Neural progenitor cell (in vitro differentiated cells): ENCODE measurements around the gene ULK4. TPM values are rescaled to one million over a fixed set of nuclear protein-coding genes. Genes with fewer than 3 reads are reported as not detected.

Experiments used
- DNase-seq: peaks from one replicate; pipeline ENCODE4 v3.0.0-alpha.2; 2016; ENCODE audit warnings: low spot score
- H2AFZ ChIP-seq: fragments of 200-600 bp; sonication (generic); replicated peaks from 2 replicates; pipeline ENCODE4 v1.6.1; 2016; ENCODE audit warnings: antibody characterized with exemption
- H3F3A ChIP-seq: fragments of 200-600 bp; sonication (generic); 2 replicates; pipeline ENCODE4 v1.6.1; 2016; ENCODE audit warnings: antibody characterized with exemption, low read depth
- H3K27ac ChIP-seq: fragments of 200-600 bp; sonication (generic); 2 replicates; pipeline ENCODE4 v1.5.1; 2016; ENCODE audit warnings: mild to moderate bottlenecking
- H3K27me3 ChIP-seq: fragments of 200-600 bp; sonication (generic); 2 replicates; pipeline ENCODE4 v1.6.1; 2016; ENCODE audit warnings: mild to moderate bottlenecking, moderate library complexity
- H3K36me3 ChIP-seq: fragments of 200-600 bp; sonication (generic); 2 replicates; pipeline ENCODE4 v1.5.1; 2016
- H3K4me1 ChIP-seq: fragments of 200-600 bp; sonication (generic); 2 replicates; pipeline ENCODE4 v1.6.1; 2016; ENCODE audit warnings: mixed run types
- H3K4me2 ChIP-seq: fragments of 200-600 bp; sonication (generic); 2 replicates; pipeline ENCODE4 v1.6.1; 2016
- H3K4me3 ChIP-seq: fragments of 200-600 bp; sonication (generic); 2 replicates; pipeline ENCODE4 v1.5.1; 2016
- H3K79me2 ChIP-seq: fragments of 200-600 bp; sonication (generic); 2 replicates; pipeline ENCODE4 v1.6.1; 2016; ENCODE audit warnings: low read depth
- H3K9ac ChIP-seq: fragments of 200-600 bp; sonication (generic); 2 replicates; pipeline ENCODE4 v1.6.1; 2016
- H3K9me3 ChIP-seq: fragments of 200-600 bp; sonication (generic); 2 replicates; pipeline ENCODE4 v1.5.1; 2016; ENCODE audit warnings: low read depth
- H4K20me1 ChIP-seq: fragments of 200-600 bp; sonication (generic); 2 replicates; pipeline ENCODE4 v1.6.1; 2016; ENCODE audit warnings: low read depth
- H3K27ac Mint-ChIP-seq: 3 replicates; pipeline ENCODE4 v1.8.0; 2021; ENCODE audit warnings: mixed read lengths
- H3K27me3 Mint-ChIP-seq: 2 replicates; pipeline ENCODE4 v1.8.0; 2022; ENCODE audit warnings: low read depth, mild to moderate bottlenecking, inconsistent platforms, moderate library complexity, mixed read lengths; ENCODE audit not compliant: insufficient read depth
- H3K36me3 Mint-ChIP-seq: 3 replicates; pipeline ENCODE4 v1.8.0; 2021; ENCODE audit warnings: mixed read lengths
- H3K4me1 Mint-ChIP-seq: 3 replicates; pipeline ENCODE4 v1.8.0; 2021; ENCODE audit warnings: mixed read lengths
- H3K4me3 Mint-ChIP-seq: 3 replicates; pipeline ENCODE4 v1.8.0; 2021; ENCODE audit warnings: mild to moderate bottlenecking, moderate library complexity, mixed read lengths
- H3K9me3 Mint-ChIP-seq: 3 replicates; pipeline ENCODE4 v1.8.0; 2020; ENCODE audit warnings: mixed read lengths
- CTCF ChIP-seq: fragments of 200-600 bp; sonication (generic); IDR thresholded peaks from 2 replicates; pipeline ENCODE4 v1.5.1; 2017; ENCODE audit warnings: antibody characterized with exemption, mild to moderate bottlenecking
- EZH2 ChIP-seq: fragments of 200-600 bp; sonication (generic); IDR thresholded peaks from 2 replicates; pipeline ENCODE4 v1.6.1; 2017; ENCODE audit warnings: antibody characterized with exemption, mild to moderate bottlenecking, moderate library complexity
- EZH2phosphoT487 ChIP-seq: fragments of 200-600 bp; sonication (generic); IDR thresholded peaks from 2 replicates; pipeline ENCODE4 v1.6.1; 2017; ENCODE audit warnings: antibody characterized with exemption
- total RNA-seq: library from RNA; depleted of rRNA; stranded (reverse); fragments of >200 nt; gene quantifications from 2 replicates; pipeline ENCODE4 v1.2.3, GENCODE V29; 2015; ENCODE audit warnings: low replicate concordance

Gene ULK4
- total RNA-seq, 1 donor from 2014 or later = 33.0 TPM

- no peak for DNase-seq
- Mint-ChIP-seq H3K9me3 (no peaks in the 10 kb centered on the region), H3K4me1 (peaks cover 24% of the 10 kb centered on the region), H3K4me3 (no peak overlapping the region), H3K36me3 (no peaks in the 10 kb centered on the region), H3K27ac (no peak overlapping the region), H3K27me3 (no peaks in the 10 kb centered on the region)
- Histone ChIP-seq H3K4me2 (no peak overlapping the region), H3K27ac (no peak overlapping the region), H3K4me1 (peaks cover 13% of the 10 kb centered on the region), H3K27me3 (no peaks in the 10 kb centered on the region), H2AFZ (no peak overlapping the region), H3K36me3 (no peaks in the 10 kb centered on the region), H3K9ac (no peak overlapping the region), H3F3A (peaks cover 7% of the 10 kb centered on the region), H4K20me1 (no peaks in the 10 kb centered on the region), H3K79me2 (no peaks in the 10 kb centered on the region), H3K4me3 (no peak overlapping the region), H3K9me3 (no peaks in the 10 kb centered on the region)
- TF ChIP-seq CTCF (no peak), EZH2phosphoT487 (no peak), EZH2 (no peak)
Observed at GRCh38 chr3:41329881-41330280, 632.0 kb downstream of the ULK4 start.

- peaks cover 29% of the 10 kb centered on the region for H3K4me1 Mint-ChIP-seq
- H4K20me1 ChIP-seq = no peaks in the 10 kb centered on the region
- TF ChIP-seq EZH2phosphoT487 = no peak
- no peak for TF ChIP-seq EZH2
- TF ChIP-seq CTCF = no peak
- no peaks in the 10 kb centered on the region for H3K36me3 ChIP-seq
- H3K27ac Mint-ChIP-seq = no peak overlapping the region
- H3K79me2 ChIP-seq = no peaks in the 10 kb centered on the region
- H3K27me3 Mint-ChIP-seq = peaks cover 3% of the 10 kb centered on the region
- peaks cover 7% of the 10 kb centered on the region for H3F3A ChIP-seq
- no peaks in the 10 kb centered on the region for H3K27me3 ChIP-seq
- H3K9me3 ChIP-seq = no peaks in the 10 kb centered on the region
- no peak overlapping the region for H3K4me2 ChIP-seq
- H3K36me3 Mint-ChIP-seq = no peaks in the 10 kb centered on the region
- no peak overlapping the region for H2AFZ ChIP-seq
- no peak for DNase-seq
- no peak overlapping the region for H3K9ac ChIP-seq
- H3K4me3 Mint-ChIP-seq = no peak overlapping the region
- no peaks in the 10 kb centered on the region for H3K9me3 Mint-ChIP-seq
- peaks cover 7% of the 10 kb centered on the region for H3K4me1 ChIP-seq
- H3K27ac ChIP-seq = no peak overlapping the region
- H3K4me3 ChIP-seq = no peak overlapping the region
Observed at GRCh38 chr3:41328926-41329325, 633.0 kb downstream of the ULK4 start.

GRCh38 chr3:41327718-41328117 is 634.2 kb downstream of the ULK4 start:
- Histone ChIP-seq H3K79me2 (no peaks in the 10 kb centered on the region), H3K9me3 (no peaks in the 10 kb centered on the region), H3K27ac (no peak overlapping the region), H3K4me2 (no peak overlapping the region), H2AFZ (no peak overlapping the region), H3K9ac (no peak overlapping the region), H4K20me1 (no peaks in the 10 kb centered on the region), H3K4me3 (no peak overlapping the region), H3K27me3 (no peaks in the 10 kb centered on the region), H3K4me1 (peaks cover 7% of the 10 kb centered on the region), H3K36me3 (no peaks in the 10 kb centered on the region), H3F3A (peaks cover 7% of the 10 kb centered on the region)
- H3K9me3 Mint-ChIP-seq = no peaks in the 10 kb centered on the region
- peaks cover 3% of the 10 kb centered on the region for H3K27me3 Mint-ChIP-seq
- H3K4me1 Mint-ChIP-seq = peaks cover 37% of the 10 kb centered on the region
- TF ChIP-seq CTCF (no peak), EZH2 (no peak), EZH2phosphoT487 (no peak)
- H3K4me3 Mint-ChIP-seq = no peak overlapping the region
- no peak overlapping the region for H3K27ac Mint-ChIP-seq
- H3K36me3 Mint-ChIP-seq = no peaks in the 10 kb centered on the region
- no peak for DNase-seq

GRCh38 chr3:41324156-41324475 is 637.8 kb downstream of the ULK4 start:
- peaks cover 4% of the 10 kb centered on the region for H3K27me3 Mint-ChIP-seq
- H3K27ac Mint-ChIP-seq = peak overlapping the region; percentile 29
- Histone ChIP-seq H3K36me3 (no peaks in the 10 kb centered on the region), H2AFZ (no peak overlapping the region), H3K4me2 (no peak overlapping the region), H3K27ac (no peak overlapping the region), H3K4me1 (peaks cover 8% of the 10 kb centered on the region), H3K79me2 (no peaks in the 10 kb centered on the region), H3F3A (peaks cover 6% of the 10 kb centered on the region), H4K20me1 (no peaks in the 10 kb centered on the region), H3K4me3 (no peak overlapping the region), H3K9ac (no peak overlapping the region), H3K27me3 (no peaks in the 10 kb centered on the region), H3K9me3 (no peaks in the 10 kb centered on the region)
- H3K4me3 Mint-ChIP-seq = no peak overlapping the region
- peaks cover 41% of the 10 kb centered on the region for H3K4me1 Mint-ChIP-seq
- no peaks in the 10 kb centered on the region for H3K9me3 Mint-ChIP-seq
- no peak for TF ChIP-seq EZH2phosphoT487
- TF ChIP-seq CTCF = no peak
- TF ChIP-seq EZH2 = no peak
- H3K36me3 Mint-ChIP-seq = no peaks in the 10 kb centered on the region
- DNase-seq = no peak
